Left lung (tissue), 10 donors: ENCODE data around the gene PDE4B. TPM values are rescaled to one million over a fixed set of nuclear protein-coding genes. Genes with fewer than 3 reads are reported as not detected.

ENCODE experiments used
- ATAC-seq: fragments of 200-7000 bp; cut with Tn5 transposase; one replicate; pipeline ENCODE4 v1.9.1; 2020; ENCODE audit warnings: moderate library complexity
- DNase-seq, 4 donors: peaks; one replicate each; pipeline ENCODE4 v3.0.0-alpha.2; 2013 to 2020
- H3K27ac ChIP-seq, 2 donors: fragments of 200-600 bp; sonication (generic) in 1 of 2; one replicate each; pipeline versions ENCODE4 v1.5.0 to v1.8.0; 2020 to 2021
- H3K27me3 ChIP-seq, 2 donors: fragments of 200-600 bp; sonication (generic) in 1 of 2; one replicate each; pipeline versions ENCODE4 v1.5.0 to v1.8.0; 2020 to 2021
- H3K36me3 ChIP-seq, 2 donors: fragments of 200-600 bp; sonication (generic) in 1 of 2; one replicate each; pipeline versions ENCODE4 v1.5.0 to v1.8.0; 2020 to 2021
- H3K4me1 ChIP-seq, 2 donors: fragments of 200-600 bp; one replicate each; pipeline ENCODE4 v1.8.0; 2021
- H3K4me3 ChIP-seq, 2 donors: fragments of 200-600 bp; sonication (generic) in 1 of 2; one replicate each; pipeline versions ENCODE4 v1.5.0 to v1.8.0; 2020 to 2021; ENCODE audit warnings: mild to moderate bottlenecking in 1 of 2
- H3K9me3 ChIP-seq, 2 donors: fragments of 200-600 bp; sonication (generic) in 1 of 2; one replicate each; pipeline versions ENCODE4 v1.5.0 to v1.8.0; 2020 to 2021
- CTCF ChIP-seq, 2 donors: fragments of 200-600 bp; sonication (generic) in 1 of 2; IDR thresholded peaks; one replicate each; pipeline versions ENCODE4 v1.5.0 to v1.8.0; 2021; ENCODE audit warnings: antibody characterized with exemption in 2 of 2
- intact Hi-C, 2 donors: fragments of 100-400 bp; cut with DNase I; formaldehyde crosslinking; loops; one replicate each; pipeline versions ENCODE4 v1.11.2 to v1.14.2; 2022
- polyA plus RNA-seq, 6 donors: library from polyadenylated mRNA; unstranded; fragments of 120-200 nt; gene quantifications; one replicate each; pipeline ENCODE4 v1.2.1, GENCODE V29; 2013; ENCODE audit not compliant: insufficient read length in 6 of 6
- total RNA-seq, 2 donors: library from RNA; stranded (reverse); fragmentation: NEBNext Ultra II Directional; extraction: Animal tissue kit (Norgen Biotek cat#: 25700); gene quantifications; one replicate each; pipeline ENCODE4 v1.2.1, GENCODE V29; 2021
- donor health status: DM: no; HTN: yes; CAD: no.
- donor health status: DM: no; HTN: no; CAD: no.

Gene PDE4B
- total and polyA plus RNA-seq, 8 donors = 8.6 to 50.7 (median 19.2) TPM

GRCh38 chr1:65994223-65994622 is 201.5 kb downstream of the PDE4B start:
- TF ChIP-seq CTCF (IDR thresholded peaks at IDR 0.05) = no peak
- Histone ChIP-seq H3K36me3 (no peaks in the 10 kb centered on the region), H3K27me3 (no peaks in the 10 kb centered on the region), H3K9me3 (no peaks in the 10 kb centered on the region), H3K4me3 (no peak overlapping the region), H3K27ac (no peak overlapping the region), H3K4me1 (no peaks in the 10 kb centered on the region)
- DNase-seq = no peak
- intact Hi-C loops = no loop called here
- no peak for ATAC-seq

- Histone ChIP-seq H3K9me3 (no peaks in the 10 kb centered on the region), H3K36me3 (no peaks in the 10 kb centered on the region), H3K4me3 (no peak overlapping the region), H3K4me1 (no peaks in the 10 kb centered on the region), H3K27ac (no peak overlapping the region), H3K27me3 (no peaks in the 10 kb centered on the region)
- TF ChIP-seq CTCF (IDR thresholded peaks at IDR 0.05) = no peak
- no peak for DNase-seq
- intact Hi-C loops = no loop called here
- ATAC-seq = no peak
These were observed 202.6 kb downstream of the PDE4B start for GRCh38 chr1:65995336-65995735.

- H3K4me3 ChIP-seq = no peak overlapping the region
- H3K4me1 ChIP-seq = no peaks in the 10 kb centered on the region
- H3K27ac ChIP-seq = no peak overlapping the region
- DNase-seq (no peak), ATAC-seq (no peak)
- TF ChIP-seq CTCF (IDR thresholded peaks at IDR 0.05) = no peak
- no peaks in the 10 kb centered on the region for H3K9me3 ChIP-seq
- H3K36me3 ChIP-seq = no peaks in the 10 kb centered on the region
- H3K27me3 ChIP-seq = no peaks in the 10 kb centered on the region
- intact Hi-C loops = no loop called here
These were observed 203.2 kb downstream of the PDE4B start for GRCh38 chr1:65995928-65996327.

- no peak for DNase-seq
- H3K27me3 ChIP-seq = no peaks in the 10 kb centered on the region
- H3K9me3 ChIP-seq = no peaks in the 10 kb centered on the region
- no peak for TF ChIP-seq CTCF (IDR thresholded peaks at IDR 0.05)
- H3K4me3 ChIP-seq = no peak overlapping the region
- no peak overlapping the region for H3K27ac ChIP-seq
- H3K4me1 ChIP-seq = no peaks in the 10 kb centered on the region
- H3K36me3 ChIP-seq = no peaks in the 10 kb centered on the region
- no peak for ATAC-seq
- intact Hi-C loops = no loop called here
These were observed 205.0 kb downstream of the PDE4B start for GRCh38 chr1:65997693-65998092.

- intact Hi-C loops = no loop called here
These were observed 206.3 kb downstream of the PDE4B start for GRCh38 chr1:65998763-65999583.

More at GRCh38 chr1:65998763-65999583, 206.3 kb downstream of the PDE4B start:
- DNase-seq = no peak
- H3K9me3 ChIP-seq = no peaks in the 10 kb centered on the region
- no peaks in the 10 kb centered on the region for H3K4me1 ChIP-seq
- no peaks in the 10 kb centered on the region for H3K27me3 ChIP-seq
- no peak for TF ChIP-seq CTCF (IDR thresholded peaks at IDR 0.05)
- ATAC-seq = no peak
- no peaks in the 10 kb centered on the region for H3K36me3 ChIP-seq
- no peak overlapping the region for H3K27ac ChIP-seq
- no peak overlapping the region for H3K4me3 ChIP-seq
